ENCODE results near the gene FGD6. TPM values are rescaled to one million over a fixed set of nuclear protein-coding genes. Genes with fewer than 3 reads are reported as not detected.

The FGD6 gene
- total RNA-seq, 4 donors from 2014 or later = 16.2 to 46.9 (median 25.0) TPM

- Histone ChIP-seq H3K27me3 (no peaks in the 10 kb centered on the region), H3K9me3 (no peaks in the 10 kb centered on the region), H3K36me3 (no peaks in the 10 kb centered on the region), H3K4me3 (no peak overlapping the region), H3K27ac (no peak overlapping the region), H3K4me1 (peaks cover 18% of the 10 kb centered on the region)
- no peak for DNase-seq (ENCODE audit: low spot score in 2 of 2)
- TF ChIP-seq POLR2AphosphoS5 (IDR thresholded peaks at IDR 0.05) (no peak), EP300 (IDR thresholded peaks at IDR 0.05) (no peak), POLR2A (IDR thresholded peaks at IDR 0.05) (no peak), CTCF (IDR thresholded peaks at IDR 0.05) (no peak)
- 61% methylated on average over 2 of the region's 2 CpGs for WGBS
Observed at GRCh38 chr12:95231190-95231589, 13.9 kb upstream of the FGD6 start.

- TF ChIP-seq EP300 (IDR thresholded peaks at IDR 0.05) = no peak
- TF ChIP-seq CTCF (IDR thresholded peaks at IDR 0.05) = no peak
- no peak for TF ChIP-seq POLR2AphosphoS5 (IDR thresholded peaks at IDR 0.05)
- TF ChIP-seq POLR2A (IDR thresholded peaks at IDR 0.05) = no peak
- H3K27ac ChIP-seq = no peak overlapping the region
- H3K4me1 ChIP-seq = peaks cover 18% of the 10 kb centered on the region
- no peak for DNase-seq (ENCODE audit: low spot score in 2 of 2)
- no peaks in the 10 kb centered on the region for H3K9me3 ChIP-seq
- peaks cover under 1% of the 10 kb centered on the region for H3K36me3 ChIP-seq
- no peaks in the 10 kb centered on the region for H3K27me3 ChIP-seq
- no peak overlapping the region for H3K4me3 ChIP-seq
Observed at GRCh38 chr12:95230313-95230712, 13.0 kb upstream of the FGD6 start.

GRCh38 chr12:95229636-95230035 is 12.4 kb upstream of the FGD6 start:
- Histone ChIP-seq H3K36me3 (peaks cover 7% of the 10 kb centered on the region), H3K9me3 (no peaks in the 10 kb centered on the region), H3K27ac (no peak overlapping the region), H3K27me3 (no peaks in the 10 kb centered on the region), H3K4me3 (no peak overlapping the region), H3K4me1 (peaks cover 21% of the 10 kb centered on the region)
- 88% methylated on average over 7 of the region's 7 CpGs for WGBS
- TF ChIP-seq POLR2AphosphoS5 (IDR thresholded peaks at IDR 0.05) (no peak), EP300 (IDR thresholded peaks at IDR 0.05) (no peak), POLR2A (IDR thresholded peaks at IDR 0.05) (no peak), CTCF (IDR thresholded peaks at IDR 0.05) (no peak)
- no peak for DNase-seq (ENCODE audit: low spot score in 2 of 2)

GRCh38 chr12:95228617-95229016 is 11.3 kb upstream of the FGD6 start:
- TF ChIP-seq POLR2AphosphoS5 (IDR thresholded peaks at IDR 0.05) = no peak
- no peak for TF ChIP-seq POLR2A (IDR thresholded peaks at IDR 0.05)
- no peak for TF ChIP-seq CTCF (IDR thresholded peaks at IDR 0.05)
- no peak for TF ChIP-seq EP300 (IDR thresholded peaks at IDR 0.05)
- Histone ChIP-seq H3K4me1 (peaks cover 26% of the 10 kb centered on the region), H3K27ac (no peak overlapping the region), H3K9me3 (no peaks in the 10 kb centered on the region), H3K36me3 (peaks cover 7% of the 10 kb centered on the region), H3K27me3 (no peaks in the 10 kb centered on the region), H3K4me3 (no peak overlapping the region)
- WGBS = 88% methylated on average over 2 of the region's 2 CpGs
- DNase-seq (ENCODE audit: low spot score in 2 of 2) = no peak

DNA sequence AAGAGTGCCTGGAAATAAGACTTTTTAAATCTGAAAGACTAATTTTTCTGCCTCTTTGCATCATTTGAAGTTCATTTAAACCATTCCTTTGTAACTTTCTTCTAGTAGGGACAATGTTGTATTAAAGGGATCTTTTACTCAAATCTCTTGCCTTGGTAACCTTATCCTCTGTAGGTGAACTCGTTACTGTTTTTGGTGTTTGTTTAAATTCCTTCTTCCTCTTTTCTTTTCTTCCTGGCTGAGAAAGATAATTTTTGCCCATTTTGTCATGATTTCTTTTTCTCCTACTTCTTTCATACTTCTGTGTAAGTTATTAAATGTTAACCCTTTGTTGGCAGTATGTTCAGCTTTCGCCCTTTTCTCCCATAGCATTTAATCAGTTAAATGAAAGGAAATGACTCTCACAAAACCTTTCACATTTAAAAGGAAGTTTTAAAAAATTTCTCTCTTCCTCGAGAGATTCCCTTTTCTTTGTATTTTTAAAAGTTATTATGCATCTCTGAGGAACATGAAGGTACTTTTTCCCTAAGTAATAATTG is 10.6 kb upstream of the FGD6 start:
- DNase-seq (ENCODE audit: low spot score in 2 of 2) = no peak
- H3K27ac ChIP-seq = no peak overlapping the region
- TF ChIP-seq CTCF (IDR thresholded peaks at IDR 0.05) (no peak), POLR2A (IDR thresholded peaks at IDR 0.05) (no peak), EP300 (IDR thresholded peaks at IDR 0.05) (no peak)
- H3K9me3 ChIP-seq = no peaks in the 10 kb centered on the region
- no peak overlapping the region for H3K4me3 ChIP-seq
- no peaks in the 10 kb centered on the region for H3K27me3 ChIP-seq
- H3K4me1 ChIP-seq = peaks cover 26% of the 10 kb centered on the region
- peaks cover 7% of the 10 kb centered on the region for H3K36me3 ChIP-seq
- 72% methylated on average over 3 of the region's 3 CpGs for WGBS
